Mammary epithelial cell (primary cell): ENCODE results near the gene GTF2H1.

Source experiments
- EZH2 ChIP-seq: IDR thresholded peaks from 2 replicates; pipeline ENCODE4 v1.6.1; 2012; ENCODE audit warnings: low read length, inconsistent platforms, borderline replicate concordance
- TF ChIP-seq, protein P1 (sequence below), 2 donors: IDR thresholded peaks in 1 of 2; conservative IDR thresholded peaks in 1 of 2; 2 replicates each; pipeline ENCODE4 v1.5.1; 2011 to 2012; ENCODE audit warnings: inconsistent platforms in 2 of 2, low read length in 2 of 2, mild to moderate bottlenecking in 2 of 2, control low read depth in 1 of 2, low read depth in 1 of 2; ENCODE audit not compliant: insufficient read depth in 1 of 2; ENCODE audit errors: extremely low read depth in 1 of 2

- TF ChIP-seq, protein P1, sequence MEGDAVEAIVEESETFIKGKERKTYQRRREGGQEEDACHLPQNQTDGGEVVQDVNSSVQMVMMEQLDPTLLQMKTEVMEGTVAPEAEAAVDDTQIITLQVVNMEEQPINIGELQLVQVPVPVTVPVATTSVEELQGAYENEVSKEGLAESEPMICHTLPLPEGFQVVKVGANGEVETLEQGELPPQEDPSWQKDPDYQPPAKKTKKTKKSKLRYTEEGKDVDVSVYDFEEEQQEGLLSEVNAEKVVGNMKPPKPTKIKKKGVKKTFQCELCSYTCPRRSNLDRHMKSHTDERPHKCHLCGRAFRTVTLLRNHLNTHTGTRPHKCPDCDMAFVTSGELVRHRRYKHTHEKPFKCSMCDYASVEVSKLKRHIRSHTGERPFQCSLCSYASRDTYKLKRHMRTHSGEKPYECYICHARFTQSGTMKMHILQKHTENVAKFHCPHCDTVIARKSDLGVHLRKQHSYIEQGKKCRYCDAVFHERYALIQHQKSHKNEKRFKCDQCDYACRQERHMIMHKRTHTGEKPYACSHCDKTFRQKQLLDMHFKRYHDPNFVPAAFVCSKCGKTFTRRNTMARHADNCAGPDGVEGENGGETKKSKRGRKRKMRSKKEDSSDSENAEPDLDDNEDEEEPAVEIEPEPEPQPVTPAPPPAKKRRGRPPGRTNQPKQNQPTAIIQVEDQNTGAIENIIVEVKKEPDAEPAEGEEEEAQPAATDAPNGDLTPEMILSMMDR (conservative IDR thresholded peaks at IDR 0.05 in 1 of 2, IDR thresholded peaks at IDR 0.05 in 1 of 2; ENCODE audit: extremely low read depth in 1 of 2, insufficient read depth in 1 of 2, low read depth in 1 of 2, low read length in 2 of 2) = no peak
- no peak for TF ChIP-seq EZH2
Measured at GRCh38 chr11:18364495-18365073, 42.2 kb downstream of the GTF2H1 start.
